ENCODE results near the gene NRIP1. TPM values are rescaled to one million over a fixed set of nuclear protein-coding genes. Genes with fewer than 3 reads are reported as not detected.
"Not testable (repeated sequence)": the region's sequence is repeated elsewhere in the genome, so short reads cannot be mapped to it uniquely, and the experiment has no call there.

Gene NRIP1
- total and polyA plus RNA-seq, 10 of the 15 experiments (the other 5 are each of a cell fraction or from before 2014, with no cell fraction given) = 2.9 to 26.1 (median 9.3) TPM

DNA sequence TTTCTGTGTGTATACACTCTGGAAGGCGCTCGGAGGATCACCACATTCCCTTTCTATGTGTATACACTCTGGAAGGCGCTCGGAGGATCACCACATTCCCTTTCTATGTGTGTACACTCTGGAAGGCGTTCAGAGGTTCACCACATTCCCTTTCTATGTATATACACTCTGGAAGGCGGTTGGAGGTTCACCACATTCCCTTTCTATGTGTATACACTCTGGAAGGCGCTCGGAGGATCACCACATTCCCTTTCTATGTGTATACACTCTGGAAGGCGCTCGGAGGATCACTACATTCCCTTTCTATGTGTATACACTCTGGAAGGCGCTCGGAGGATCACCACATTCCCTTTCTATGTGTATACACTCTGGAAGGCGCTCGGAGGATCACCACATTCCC lies 33.4 kb downstream of the NRIP1 start:
- SMC1A ChIA-PET (ENCODE audit: uncharacterized antibody, unreplicated experiment); H3K27me3 ChIP-seq (replicated peaks in 1 of 2; ENCODE audit: control insufficient read depth in 2 of 2, insufficient read depth in 2 of 2, low read length in 1 of 2); H3K9ac ChIP-seq (ENCODE audit: control insufficient read depth, insufficient read depth, low read length); H4K20me1 ChIP-seq (ENCODE audit: control insufficient read depth, insufficient read depth); H3K9me3 ChIP-seq (replicated peaks; ENCODE audit: control insufficient read depth, insufficient read depth, low read length); BruUV-seq (replicated peaks); H3K79me2 ChIP-seq (ENCODE audit: control insufficient read depth, insufficient read depth, low read length); H3K27ac ChIP-seq (ENCODE audit: control insufficient read depth, insufficient read depth); RAD21 ChIA-PET (ENCODE audit: unreplicated experiment); CTCF ChIA-PET; H3K4me2 ChIP-seq (ENCODE audit: control insufficient read depth, insufficient read depth); H3K4me3 ChIP-seq; FAIRE-seq; H3K36me3 ChIP-seq (ENCODE audit: control insufficient read depth in 2 of 2, insufficient read depth in 2 of 2, low read length in 1 of 2); DNase-seq (ENCODE audit: low read depth, low spot score); H3K4me1 ChIP-seq (ENCODE audit: control insufficient read depth, insufficient read depth, low read length); POLR2A ChIA-PET; intact Hi-C loops (cut with micrococcal nuclease; ENCODE audit: unreplicated experiment); ATAC-seq; H2AFZ ChIP-seq (ENCODE audit: control insufficient read depth, low read depth, low read length): not testable (repeated sequence)
- WGBS (ENCODE audit: insufficient coverage, insufficient replicate concordance, low lambda C conversion rate, missing lambda C conversion rate) = 5% methylated on average over 12 of the region's 14 CpGs
- in situ Hi-C loops (cut with MboI) = loop anchor here (25.0 kb wide), 1 partner anchor 706 kb away; the partner anchor contains the start of gene USP25

DNA sequence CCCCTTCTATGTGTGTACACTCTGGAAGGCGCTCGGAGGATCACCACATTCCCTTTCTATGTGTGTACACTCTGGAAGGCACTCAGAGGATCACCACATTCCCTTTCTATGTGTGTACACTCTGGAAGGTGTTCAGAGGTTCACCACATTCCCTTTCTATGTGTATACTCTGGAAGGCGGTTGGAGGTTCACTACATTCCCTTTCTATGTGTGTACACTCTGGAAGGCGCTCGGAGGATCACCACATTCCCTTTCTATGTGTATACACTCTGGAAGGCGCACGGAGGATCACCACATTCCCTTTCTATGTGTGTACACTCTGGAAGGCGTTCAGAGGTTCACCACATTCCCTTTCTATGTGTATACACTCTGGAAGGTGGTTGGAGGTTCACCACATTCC lies 33.9 kb downstream of the NRIP1 start:
- DNase-seq (ENCODE audit: low read depth, low spot score); H3K4me1 ChIP-seq (ENCODE audit: control insufficient read depth, insufficient read depth, low read length); H3K27me3 ChIP-seq (replicated peaks in 1 of 2; ENCODE audit: control insufficient read depth in 2 of 2, insufficient read depth in 2 of 2, low read length in 1 of 2); POLR2A ChIA-PET; intact Hi-C loops (cut with micrococcal nuclease; ENCODE audit: unreplicated experiment); H4K20me1 ChIP-seq (ENCODE audit: control insufficient read depth, insufficient read depth); H3K79me2 ChIP-seq (ENCODE audit: control insufficient read depth, insufficient read depth, low read length); FAIRE-seq; H3K4me3 ChIP-seq; RAD21 ChIA-PET (ENCODE audit: unreplicated experiment); H3K27ac ChIP-seq (ENCODE audit: control insufficient read depth, insufficient read depth); H3K36me3 ChIP-seq (ENCODE audit: control insufficient read depth in 2 of 2, insufficient read depth in 2 of 2, low read length in 1 of 2); H2AFZ ChIP-seq (ENCODE audit: control insufficient read depth, low read depth, low read length); BruUV-seq (replicated peaks); ATAC-seq; CTCF ChIA-PET; SMC1A ChIA-PET (ENCODE audit: uncharacterized antibody, unreplicated experiment); H3K4me2 ChIP-seq (ENCODE audit: control insufficient read depth, insufficient read depth); H3K9me3 ChIP-seq (replicated peaks; ENCODE audit: control insufficient read depth, insufficient read depth, low read length); H3K9ac ChIP-seq (ENCODE audit: control insufficient read depth, insufficient read depth, low read length): not testable (repeated sequence)
- in situ Hi-C loops (cut with MboI) = loop anchor here (25.0 kb wide), 1 partner anchor 706 kb away; the partner anchor contains the start of gene USP25
- WGBS (ENCODE audit: insufficient coverage, insufficient replicate concordance, low lambda C conversion rate, missing lambda C conversion rate) = 25% methylated on average over 8 of the region's 8 CpGs

Measured in GM12878 (cell line).